HG02588 (cell line): Measurements from ENCODE around the gene NOL9.

Experiments used
- ATAC-seq: cut with Tn5 transposase; IDR thresholded peaks from one replicate; pipeline ENCODE4 v1.9.1; 2021; ENCODE audit warnings: mild to moderate bottlenecking, moderate library complexity; ENCODE audit not compliant: unreplicated experiment

NOL9 gene

DNA sequence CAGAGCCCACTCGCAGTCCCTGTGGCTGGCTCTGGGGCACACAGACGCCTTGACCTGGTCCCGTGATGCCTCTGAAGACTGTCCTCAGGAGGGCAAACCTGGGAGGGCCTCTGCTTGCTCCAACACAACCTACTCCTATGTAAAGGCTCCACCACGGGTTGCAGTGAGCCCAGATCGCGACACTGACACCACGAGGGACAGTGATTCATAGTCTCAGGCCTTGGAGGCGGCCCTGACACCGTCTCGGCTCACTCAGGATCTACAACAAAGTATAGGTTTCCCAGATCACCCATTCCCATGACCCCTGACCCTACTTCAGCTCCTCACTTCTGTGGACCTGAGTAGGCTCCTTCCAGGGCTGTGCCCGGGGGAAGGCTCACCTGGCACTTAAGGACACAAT is 28.0 kb downstream of the NOL9 start:
- no peak for ATAC-seq

DNA sequence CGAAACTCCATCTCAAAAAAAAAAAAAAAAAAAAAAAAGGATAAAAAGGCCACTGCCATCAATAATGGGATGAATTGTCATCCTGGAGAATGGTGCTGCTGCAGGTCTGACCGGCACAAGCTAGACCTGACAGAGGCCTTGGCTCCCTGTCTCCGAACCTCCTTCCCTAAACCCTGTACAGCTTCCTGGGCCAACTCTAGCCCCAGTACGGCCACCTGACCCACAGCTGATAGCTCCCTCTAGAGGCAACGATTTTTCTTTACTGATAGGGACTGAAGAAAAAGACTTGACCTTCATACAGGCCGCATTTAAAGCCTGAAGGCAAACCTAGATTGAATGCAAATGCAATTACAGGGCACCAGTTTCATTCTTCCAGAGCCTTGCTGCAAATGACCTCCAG is 30.7 kb downstream of the NOL9 start:
- ATAC-seq = no peak

DNA sequence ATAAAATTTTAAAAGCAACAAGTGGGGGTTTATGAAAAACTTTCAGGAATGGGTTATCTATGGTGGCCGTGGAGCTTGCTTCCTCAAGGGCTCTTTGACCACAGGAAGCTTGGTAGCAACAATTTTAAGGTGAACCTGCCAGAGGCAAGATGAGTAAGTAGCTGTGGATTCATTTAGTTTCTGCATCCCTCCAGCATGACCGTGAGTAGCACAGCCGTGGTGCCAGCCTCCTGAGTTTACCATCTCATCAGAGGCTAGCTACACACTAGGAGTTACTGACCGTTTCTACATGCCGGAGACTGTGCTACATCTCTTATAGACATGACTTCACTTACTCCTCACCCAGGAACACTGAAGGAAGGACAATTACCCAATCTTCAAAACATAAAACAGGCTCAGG is 32.8 kb downstream of the NOL9 start:
- no peak for ATAC-seq

DNA sequence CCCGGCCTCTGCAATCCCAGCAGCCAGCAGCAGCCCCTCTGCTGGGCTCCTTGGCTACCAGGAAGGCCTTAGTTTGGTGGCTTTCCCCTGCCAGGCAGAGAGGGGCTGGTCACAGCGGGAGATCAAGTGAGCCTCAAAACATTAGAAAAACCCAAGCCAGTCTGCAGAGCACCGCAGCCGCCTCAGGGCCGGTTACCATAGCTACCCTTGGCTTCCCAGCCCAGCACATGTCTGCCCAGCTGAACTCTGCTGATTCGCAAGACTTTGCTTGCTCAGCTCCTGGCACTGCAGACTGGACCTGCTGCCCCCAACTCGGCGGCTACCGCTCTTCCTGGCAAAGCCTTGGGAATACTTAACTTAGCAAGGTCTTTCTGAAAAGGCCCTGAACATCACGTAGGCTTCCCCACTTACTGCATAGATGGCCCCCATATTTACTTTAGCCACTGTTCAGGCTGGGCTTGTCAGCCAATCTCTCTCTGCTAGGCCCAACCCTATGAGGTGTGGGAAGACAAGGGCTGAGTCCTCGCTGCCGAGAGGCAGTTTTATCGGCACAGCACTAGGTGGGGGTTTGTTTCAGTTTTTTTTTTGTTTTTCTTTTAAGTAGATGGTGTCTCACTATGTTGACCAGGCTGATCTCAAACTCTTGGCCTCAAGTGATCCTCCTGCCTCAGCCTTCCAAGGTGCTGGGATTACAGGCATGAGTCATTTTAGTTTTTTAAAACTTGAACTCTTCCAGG is 34.2 kb downstream of the NOL9 start:
- no peak for ATAC-seq

DNA sequence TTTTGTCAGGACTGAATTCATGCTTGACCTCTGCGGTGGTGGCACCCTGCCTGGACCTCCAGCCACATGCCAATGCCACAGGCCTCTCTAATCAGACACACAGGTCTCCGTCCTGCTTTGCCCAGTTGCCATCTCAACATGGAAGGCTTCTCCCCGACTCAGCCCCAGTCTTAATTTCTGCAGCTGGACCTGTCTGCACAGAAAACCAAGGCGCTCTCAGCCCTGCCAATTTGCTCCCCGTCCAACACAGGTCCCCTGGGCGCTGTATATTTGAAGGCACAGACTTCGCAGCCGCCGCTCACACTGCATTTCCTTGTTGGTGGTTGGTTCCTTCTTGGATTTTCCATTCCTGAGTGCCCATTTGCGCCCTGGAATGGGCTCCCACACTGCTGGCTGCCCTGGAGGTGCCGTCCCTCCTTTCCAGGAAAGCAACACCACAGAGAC is 34.8 kb downstream of the NOL9 start:
- no peak for ATAC-seq

DNA sequence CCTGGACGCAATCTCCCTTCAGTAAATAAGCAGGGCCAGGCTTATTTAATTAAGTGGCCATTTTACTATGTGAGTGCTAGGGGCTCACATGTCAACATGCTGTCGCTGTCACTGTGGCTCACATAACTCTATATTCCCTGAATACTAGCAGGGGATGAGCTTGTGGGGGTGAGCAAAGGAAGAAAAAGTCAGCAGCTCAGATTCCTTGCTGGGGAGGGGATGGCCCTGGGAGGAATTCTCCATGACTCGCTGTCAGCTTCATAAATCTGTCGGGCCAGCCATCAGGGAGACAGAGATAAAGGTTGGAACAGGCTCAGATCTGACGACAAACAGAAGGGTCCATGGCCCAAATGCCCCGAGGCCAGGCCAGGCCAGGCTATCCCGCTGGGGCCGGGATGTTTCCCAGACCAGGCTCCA is 36.9 kb downstream of the NOL9 start:
- no peak for ATAC-seq

DNA sequence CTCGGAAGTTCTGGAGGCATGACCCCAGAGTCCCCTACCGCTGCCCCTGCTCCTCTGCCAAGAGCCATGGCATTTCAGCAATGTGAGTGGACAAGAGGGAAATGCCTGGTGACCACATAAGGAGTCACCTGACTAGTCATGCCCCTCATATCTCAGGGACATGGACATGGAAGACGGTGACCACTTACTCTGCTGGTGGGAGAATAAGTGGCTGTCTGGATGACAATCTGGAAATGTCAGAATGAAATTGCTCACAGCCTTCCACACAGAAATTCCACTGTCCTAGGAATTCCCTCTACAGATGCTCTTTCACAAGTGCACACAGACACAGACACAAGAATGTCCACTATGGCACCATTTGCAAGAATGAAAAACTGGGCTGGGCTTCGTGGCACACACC is 38.5 kb downstream of the NOL9 start:
- no peak for ATAC-seq

DNA sequence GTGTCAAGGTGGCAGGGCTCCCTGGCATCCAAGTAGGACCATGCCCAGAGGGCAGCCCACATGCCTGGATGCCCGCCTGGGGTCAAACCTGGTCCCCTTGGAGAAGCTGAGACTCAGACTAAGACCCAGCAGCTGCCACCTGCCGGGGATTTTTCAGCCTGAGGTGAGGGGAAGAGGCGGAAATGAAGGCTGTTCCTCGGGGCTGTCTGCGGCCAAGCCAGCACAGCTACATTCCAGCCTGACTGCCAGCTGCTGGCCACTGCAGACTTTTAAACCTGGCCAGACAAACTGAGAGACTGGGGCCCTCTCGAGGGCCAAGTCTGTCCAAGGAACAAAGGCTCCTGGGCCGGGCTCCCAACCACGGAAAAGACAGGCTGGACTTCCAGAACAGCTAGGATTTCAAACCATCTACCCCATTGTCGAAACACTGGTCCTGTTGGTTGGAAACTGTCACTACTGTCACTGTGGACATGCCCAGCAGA is 41.0 kb downstream of the NOL9 start:
- ATAC-seq = no peak

DNA sequence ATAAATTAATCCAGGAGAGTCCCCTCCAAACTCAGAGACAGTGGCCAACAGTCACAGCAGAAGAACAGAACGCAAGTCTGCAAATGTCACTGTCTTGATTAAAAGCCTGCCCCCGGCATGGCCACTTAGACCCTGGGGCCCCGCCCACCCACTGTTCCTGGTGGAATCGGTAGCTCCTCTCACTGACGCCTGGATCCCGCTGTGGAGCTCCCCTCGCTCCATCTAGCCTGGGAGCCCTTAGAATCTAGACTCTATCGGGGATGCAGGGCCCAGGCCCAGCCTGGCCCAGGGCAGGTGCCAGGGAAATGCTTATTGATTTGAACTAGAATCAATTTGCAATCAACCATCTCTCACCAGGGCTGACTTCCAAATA is 41.4 kb downstream of the NOL9 start:
- no peak for ATAC-seq

DNA sequence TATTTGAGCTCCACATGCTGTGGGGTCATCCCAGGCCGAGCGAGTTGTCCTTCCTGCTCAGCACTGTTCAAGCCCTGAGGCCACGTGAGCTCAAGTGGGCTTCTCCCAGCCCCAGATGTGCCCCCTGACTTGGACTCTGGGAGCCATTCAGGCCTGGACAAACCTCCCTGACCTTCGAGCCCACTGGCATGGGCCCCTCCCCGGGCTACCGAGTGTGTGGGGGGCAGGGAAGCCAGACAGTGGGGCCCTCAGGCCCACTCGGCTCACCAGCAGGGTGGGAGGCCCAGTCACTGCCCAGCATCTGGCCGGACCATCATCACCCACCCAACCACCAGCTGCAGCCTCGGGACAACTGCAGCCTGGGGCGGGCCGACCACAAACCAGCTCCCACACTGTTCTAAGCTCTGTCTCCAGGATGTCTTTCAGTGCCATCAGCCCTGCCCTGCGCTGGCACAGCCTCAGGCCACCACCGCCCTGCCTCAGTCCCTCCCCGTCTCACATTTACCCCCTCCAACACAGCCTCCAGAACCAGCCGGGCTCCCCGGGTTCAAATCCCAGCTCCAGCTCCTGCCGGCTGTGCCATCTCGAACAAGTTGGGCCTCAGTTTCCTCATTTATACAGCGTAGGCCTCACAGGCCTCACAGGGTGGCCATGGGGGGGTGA is 41.9 kb downstream of the NOL9 start:
- no peak for ATAC-seq

DNA sequence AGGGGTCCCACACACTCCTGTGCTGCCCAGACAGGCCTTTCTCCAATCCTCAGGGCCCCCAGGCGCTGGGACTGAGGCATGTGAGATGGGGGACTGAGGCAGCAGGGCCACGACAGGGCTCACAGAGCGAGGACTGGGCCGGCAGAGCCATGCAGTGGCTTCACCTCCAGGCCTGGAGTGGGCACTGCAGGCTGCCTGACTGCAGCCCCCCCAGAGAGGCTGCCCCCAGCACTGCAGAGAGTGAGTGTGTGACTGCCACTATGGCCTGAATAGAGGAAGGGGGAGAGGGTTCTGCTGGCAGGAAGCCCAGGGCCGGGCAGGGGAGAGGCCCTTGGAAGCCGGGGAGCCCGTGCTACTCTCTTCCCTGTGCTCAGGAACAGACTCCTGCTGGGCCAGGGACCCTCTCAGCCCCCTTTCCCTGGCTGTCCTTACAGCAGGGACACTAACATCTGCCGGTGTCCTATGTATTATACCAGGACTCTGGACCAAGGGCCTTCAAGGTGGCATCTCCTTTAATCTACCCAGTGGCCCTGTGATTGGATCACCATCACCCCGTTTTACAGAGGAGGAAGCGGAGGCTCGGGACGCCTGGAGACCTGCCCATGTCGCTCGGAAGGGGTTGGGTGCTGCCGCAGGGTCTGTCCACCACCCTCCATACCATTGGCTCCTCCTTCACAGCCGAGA is 42.6 kb downstream of the NOL9 start:
- no peak for ATAC-seq

DNA sequence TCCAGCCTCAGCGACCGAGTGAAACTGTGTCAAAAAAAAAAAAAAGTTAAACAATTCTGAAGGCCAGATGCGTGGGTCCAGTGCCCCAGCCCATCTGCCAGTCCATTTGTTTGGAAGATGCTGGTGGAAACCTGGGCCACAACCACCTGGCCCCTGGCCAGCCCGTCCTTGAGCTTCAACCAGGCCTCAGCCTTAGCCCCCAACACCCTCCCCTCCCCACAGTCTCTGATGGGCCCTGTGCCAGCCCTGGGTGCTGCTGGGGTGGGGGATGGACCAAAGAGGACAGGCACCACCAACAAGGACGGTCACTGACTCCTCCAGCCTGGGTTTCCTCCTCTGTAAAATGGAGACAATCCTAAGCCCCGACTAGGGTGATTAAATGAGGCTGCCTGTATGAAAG is 43.3 kb downstream of the NOL9 start:
- no peak for ATAC-seq

DNA sequence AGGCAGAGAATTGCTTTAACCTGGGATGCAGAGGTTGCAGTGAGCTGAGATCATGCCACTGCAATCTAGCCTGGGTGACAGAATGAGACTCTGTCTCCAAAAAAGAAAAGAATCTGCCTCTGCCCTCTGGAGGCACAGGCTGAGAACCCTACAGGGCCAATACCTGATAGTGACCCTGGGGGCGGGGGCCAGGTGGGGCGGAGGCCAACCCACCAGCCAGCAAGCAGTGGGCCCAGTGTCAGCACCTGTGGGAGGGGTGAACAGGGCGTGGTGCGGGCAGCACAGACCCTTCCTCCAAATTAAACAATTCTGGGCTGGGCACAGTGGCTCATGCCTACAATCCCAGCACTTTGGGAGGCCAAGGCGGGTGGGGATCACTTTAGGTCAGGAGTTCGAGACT is 43.8 kb downstream of the NOL9 start:
- ATAC-seq = no peak

DNA sequence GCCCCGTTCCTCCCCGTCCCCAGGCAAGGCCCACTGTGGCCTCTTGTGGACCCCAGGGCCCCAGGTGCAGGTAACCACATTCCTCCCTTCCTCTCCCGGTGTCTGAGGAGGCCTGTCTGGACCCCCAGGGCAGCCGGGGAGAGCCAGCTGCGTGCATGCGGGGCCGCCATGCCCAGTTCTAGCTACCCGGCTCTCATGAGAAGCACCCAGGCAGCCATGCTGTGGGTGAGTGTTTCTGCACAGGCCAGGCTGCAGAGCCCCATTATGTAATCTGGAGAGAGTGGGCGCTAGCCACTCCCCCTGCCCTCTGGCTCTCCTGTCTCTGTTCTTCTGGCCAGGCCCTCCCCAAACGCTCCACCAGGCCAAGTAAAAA is 44.4 kb downstream of the NOL9 start:
- no peak for ATAC-seq

DNA sequence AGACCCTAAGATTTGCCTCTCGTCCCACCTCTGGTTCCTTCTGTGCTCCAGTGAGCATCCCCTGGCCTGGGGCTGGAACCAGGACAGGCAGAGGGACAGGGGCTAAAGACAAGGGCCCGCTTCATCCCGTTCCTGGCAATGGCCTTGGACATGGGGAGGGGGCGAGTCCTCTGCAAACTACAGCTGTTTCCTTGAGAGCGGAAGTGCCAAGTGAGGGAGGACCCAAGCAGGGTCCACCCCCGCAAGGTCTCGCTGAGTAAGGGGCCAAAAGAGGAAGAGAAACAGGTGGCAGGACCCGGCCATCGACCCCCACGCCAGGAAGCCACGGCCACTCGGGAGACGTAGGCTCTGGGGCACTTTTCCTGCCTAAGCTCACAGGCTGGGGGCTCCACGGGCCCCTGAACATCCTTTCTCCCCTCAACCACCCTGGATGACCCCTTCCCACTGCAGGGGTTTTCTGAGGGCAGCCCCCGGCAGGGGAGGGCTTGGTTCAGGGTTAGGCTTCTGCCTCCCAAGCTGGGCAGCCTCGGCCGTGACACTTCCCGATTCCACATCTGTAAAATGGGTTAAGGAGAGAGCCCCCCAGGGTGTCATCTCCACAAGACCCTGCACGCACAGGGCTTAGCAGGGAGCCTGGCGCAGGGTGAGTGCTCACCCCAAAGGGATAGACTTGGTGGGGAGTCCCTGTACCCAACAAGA is 44.9 kb downstream of the NOL9 start:
- no peak for ATAC-seq

DNA sequence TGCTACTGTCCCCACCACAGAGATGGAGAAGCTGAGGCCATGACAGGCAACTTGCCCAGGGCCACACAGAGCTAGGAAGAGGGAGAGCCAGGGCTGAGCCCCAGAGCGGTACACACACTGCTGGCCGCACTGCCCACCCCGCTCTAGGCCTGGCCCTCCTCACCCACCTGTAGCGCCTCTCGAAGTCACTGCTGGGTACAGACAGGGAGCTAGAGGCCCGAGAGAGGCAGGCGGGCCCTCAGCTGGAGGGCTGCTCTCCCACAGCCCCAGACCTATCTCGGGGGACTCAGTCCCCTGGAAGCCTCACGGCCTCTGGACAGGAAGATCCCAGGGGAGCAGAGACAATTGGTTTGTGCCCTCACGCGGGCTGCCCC is 45.5 kb downstream of the NOL9 start:
- no peak for ATAC-seq

DNA sequence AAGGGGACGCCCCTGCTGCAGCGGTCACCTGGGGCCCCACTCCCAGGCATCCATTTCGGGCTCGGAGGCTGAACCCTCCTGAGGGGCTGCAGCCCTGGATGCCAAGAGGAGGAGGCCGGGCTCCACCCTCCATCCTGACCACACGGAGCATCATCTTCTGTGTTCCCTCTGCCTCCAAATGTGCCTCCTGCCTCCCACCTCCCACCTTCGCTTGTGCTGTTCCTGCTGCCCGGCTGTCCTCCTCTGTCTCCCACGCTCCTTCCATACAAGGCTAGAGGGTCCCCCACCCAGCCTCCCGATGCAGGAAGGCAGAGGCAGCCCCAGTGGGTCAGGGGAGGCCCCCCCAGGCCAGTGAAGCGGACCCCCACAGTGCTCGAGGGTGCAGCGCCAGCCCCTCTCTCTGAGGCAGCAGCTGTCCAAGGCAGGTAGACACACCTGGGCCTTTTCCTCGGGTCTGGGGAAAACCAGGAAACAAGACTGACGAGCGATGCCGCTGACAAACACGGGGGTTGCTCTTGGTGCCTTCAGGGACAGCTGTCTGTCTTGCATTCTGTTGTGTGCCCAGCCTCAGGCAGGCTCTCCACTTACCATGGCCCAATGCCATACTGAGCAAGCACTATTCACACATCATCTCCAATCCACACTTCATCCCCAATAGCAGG is 46.0 kb downstream of the NOL9 start:
- no peak for ATAC-seq

DNA sequence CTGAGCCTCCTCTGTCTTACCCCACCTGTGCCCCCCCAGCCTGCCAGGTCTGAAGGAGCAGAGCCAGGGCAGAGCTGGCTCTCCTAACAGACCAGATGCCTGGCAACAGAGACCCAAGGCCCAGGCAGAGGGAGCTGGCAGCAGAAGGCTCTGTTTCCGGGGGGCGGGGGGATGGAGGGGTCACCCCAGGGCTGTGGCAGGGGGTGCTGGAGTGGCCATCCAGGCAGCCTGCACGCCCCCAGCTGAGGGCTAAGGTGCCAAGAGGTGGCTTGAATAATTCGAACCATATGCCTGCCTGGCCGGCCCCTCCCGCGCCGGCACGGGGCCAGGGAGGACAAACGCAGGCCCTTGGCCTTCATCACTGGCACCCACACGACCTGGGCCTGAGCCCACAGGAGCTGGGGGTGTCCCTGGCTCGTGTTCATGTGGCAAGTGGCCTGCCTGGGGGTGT is 46.8 kb downstream of the NOL9 start:
- no peak for ATAC-seq

DNA sequence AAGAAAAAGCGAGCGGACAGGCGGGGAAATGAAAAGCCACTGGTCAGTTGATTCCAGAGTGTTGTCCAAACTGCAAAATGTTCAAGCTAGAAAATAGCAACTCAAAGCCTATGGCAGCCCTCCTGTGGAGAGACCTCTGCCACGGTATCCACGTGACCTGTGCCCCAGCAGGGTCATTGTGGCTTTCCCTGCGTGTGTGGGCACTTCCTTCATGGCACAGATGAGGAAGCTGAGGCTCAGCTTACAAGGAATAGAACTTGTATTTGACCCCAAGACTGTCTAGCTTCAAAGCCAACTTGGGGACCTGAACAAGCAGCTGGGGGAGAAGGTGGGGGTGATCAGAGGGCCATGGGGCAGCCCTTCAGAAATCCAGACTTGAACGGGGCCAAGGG is 47.3 kb downstream of the NOL9 start:
- ATAC-seq = no peak

DNA sequence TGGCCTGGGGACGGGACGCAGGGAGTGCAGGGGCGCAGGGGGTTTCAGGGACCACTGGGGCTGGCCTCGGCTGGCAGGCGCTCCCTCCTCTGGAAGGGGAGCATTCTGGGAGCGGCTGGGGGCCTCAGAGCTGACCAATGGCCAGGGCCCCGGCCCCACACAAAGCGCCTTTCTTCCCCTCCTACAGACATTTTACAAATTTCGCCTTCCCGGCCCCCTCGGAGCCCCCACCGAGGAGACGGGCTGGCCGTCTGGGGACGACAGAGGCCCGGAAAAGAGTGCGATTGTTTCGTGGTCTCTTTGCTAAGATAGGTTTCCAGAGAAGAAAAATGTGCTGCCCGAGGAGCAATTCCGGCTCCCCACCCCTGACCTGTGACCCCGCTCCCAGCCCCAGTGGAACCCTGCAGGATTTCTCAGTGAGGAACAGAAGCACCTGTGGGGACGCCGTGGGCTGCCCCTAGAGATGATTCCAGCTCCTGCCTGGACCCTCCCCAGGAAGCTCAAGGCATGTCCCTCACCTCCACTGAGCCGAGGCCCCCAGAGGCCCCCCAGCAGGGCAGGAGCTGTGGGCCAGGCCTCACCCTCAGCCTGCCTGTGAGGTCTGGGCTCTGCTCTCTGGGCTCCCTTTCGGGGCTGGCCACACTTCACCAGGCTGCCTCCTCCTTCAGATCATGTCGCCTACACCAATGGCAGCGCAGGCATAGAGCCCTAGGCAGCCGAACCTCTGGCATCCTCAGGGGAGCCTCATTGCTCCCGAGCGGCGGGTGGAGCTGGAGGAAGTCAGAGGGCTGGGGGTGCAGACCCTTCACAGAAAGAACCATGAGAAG is 47.9 kb downstream of the NOL9 start:
- no peak for ATAC-seq
